GM12878 (cell line): ENCODE data around the gene TMEM163. TPM values are rescaled to one million over a fixed set of nuclear protein-coding genes. Genes with fewer than 3 reads are reported as not detected.

Source experiments
- ATAC-seq: fragments of 200-7000 bp; cut with Tn5 transposase; 3 replicates; pipeline ENCODE4 v1.9.1; 2020; ENCODE audit warnings: mild to moderate bottlenecking, moderate library complexity
- BruUV-seq: library from RNA; stranded (reverse); fragments of 400-500 nt; replicated peaks from 2 replicates; lab custom pipeline; 2021; lab: Mats Ljungman, UMichigan
- CTCF ChIA-PET: fragments of 300-600 bp; sonication (Branson Sonifier 250); formaldehyde crosslinking; extraction: SDS; loops from one replicate; lab custom pipeline; 2021; ENCODE audit warnings: inconsistent platforms; lab: Yijun Ruan, JAX
- POLR2A ChIA-PET: fragments of 350-600 bp; formaldehyde crosslinking; extraction: SDS; loops from one replicate; lab custom pipeline; 2021; ENCODE audit warnings: inconsistent platforms; lab: Charles Lee
- RAD21 ChIA-PET: fragments of 300-600 bp; sonication (Branson Sonifier 250); formaldehyde crosslinking; loops from one replicate; lab custom pipeline; 2023; ENCODE audit warnings: antibody characterized with exemption; ENCODE audit not compliant: unreplicated experiment; lab: Charles Lee
- SMC1A ChIA-PET: fragments of 300-600 bp; sonication (Branson Sonifier 250); formaldehyde crosslinking; loops from one replicate; lab custom pipeline; 2023; ENCODE audit not compliant: unreplicated experiment, uncharacterized antibody; lab: Charles Lee
- DNase-seq: peaks from one replicate; pipeline ENCODE4 v3.0.0-alpha.2; 2011; ENCODE audit warnings: low read depth, low spot score
- FAIRE-seq: peaks from 3 replicates; lab custom pipeline; 2011; peaks lifted over from hg19 to GRCh38; lab: Jason Lieb, UNC
- H2AFZ ChIP-seq: 2 replicates; pipeline ENCODE4 v1.6.0; 2011; ENCODE audit warnings: low read depth, low read length, control low read depth; ENCODE audit not compliant: control insufficient read depth
- H3K27ac ChIP-seq: 2 replicates; pipeline ENCODE4 v1.5.1; 2011; ENCODE audit warnings: control low read depth; ENCODE audit not compliant: control insufficient read depth, insufficient read depth
- H3K27me3 ChIP-seq, 2 experiments: replicated peaks in 1 of 2; 2 replicates each; pipeline versions ENCODE4 v1.6.0 to v1.6.1; 2011; ENCODE audit warnings: low read length in 1 of 2; ENCODE audit not compliant: control insufficient read depth in 2 of 2, insufficient read depth in 2 of 2
- H3K36me3 ChIP-seq, 2 experiments: 2 replicates each; pipeline ENCODE4 v1.5.1; 2011; ENCODE audit warnings: low read length in 1 of 2; ENCODE audit not compliant: control insufficient read depth in 2 of 2, insufficient read depth in 2 of 2
- H3K4me1 ChIP-seq: 2 replicates; pipeline ENCODE4 v1.6.1; 2011; ENCODE audit warnings: mild to moderate bottlenecking, low read length, moderate library complexity, mixed read lengths; ENCODE audit not compliant: control insufficient read depth, insufficient read depth
- H3K4me2 ChIP-seq: 2 replicates; pipeline ENCODE4 v1.6.0; 2011; ENCODE audit warnings: control low read depth; ENCODE audit not compliant: control insufficient read depth, insufficient read depth
- H3K4me3 ChIP-seq: fragments of 200-600 bp; sonication (generic); 2 replicates; pipeline ENCODE4 v1.5.1; 2016
- H3K79me2 ChIP-seq: 2 replicates; pipeline ENCODE4 v1.6.0; 2011; ENCODE audit warnings: low read length; ENCODE audit not compliant: control insufficient read depth, insufficient read depth
- H3K9ac ChIP-seq: 2 replicates; pipeline ENCODE4 v1.8.0; 2011; ENCODE audit warnings: low read length, control low read depth, mixed read lengths; ENCODE audit not compliant: control insufficient read depth, insufficient read depth
- H3K9me3 ChIP-seq: replicated peaks from 3 replicates; pipeline ENCODE4 v1.5.1; 2011; ENCODE audit warnings: mild to moderate bottlenecking, low read length; ENCODE audit not compliant: control insufficient read depth, insufficient read depth
- H4K20me1 ChIP-seq: 2 replicates; pipeline ENCODE4 v1.6.0; 2011; ENCODE audit not compliant: control insufficient read depth, insufficient read depth
- BMI1 ChIP-seq: fragments of 450-650 bp; IDR thresholded peaks from 2 replicates; pipeline ENCODE4 v1.6.1; 2016; ENCODE audit warnings: mild to moderate bottlenecking, moderate library complexity, borderline replicate concordance
- CBX3 ChIP-seq: fragments of 200-600 bp; sonication (generic); IDR thresholded peaks from 2 replicates; pipeline ENCODE4 v1.6.1; 2016; ENCODE audit warnings: low read depth, borderline replicate concordance
- GATAD2B ChIP-seq: fragments of 450-650 bp; conservative IDR thresholded peaks from 2 replicates; pipeline ENCODE4 v1.6.1; 2017; ENCODE audit warnings: low read depth, mild to moderate bottlenecking, moderate library complexity
- HDAC6 ChIP-seq: fragments of 200-600 bp; sonication (generic); IDR thresholded peaks from one replicate; pipeline ENCODE4 v1.8.0; 2017; ENCODE audit warnings: antibody characterized with exemption; ENCODE audit not compliant: unreplicated experiment
- IRF4 ChIP-seq: IDR thresholded peaks from 2 replicates; pipeline ENCODE4 v1.6.1; 2011; ENCODE audit warnings: low read depth, low read length
- MEF2B ChIP-seq: fragments of 450-650 bp; IDR thresholded peaks from 2 replicates; pipeline ENCODE4 v1.6.1; 2018; ENCODE audit warnings: mild to moderate bottlenecking, moderate library complexity; ENCODE audit not compliant: partially characterized antibody, poor library complexity, severe bottlenecking
- NFYA ChIP-seq: IDR thresholded peaks from 2 replicates; pipeline ENCODE4 v1.6.1; 2011; ENCODE audit warnings: low read depth, mild to moderate bottlenecking, low read length, improper control_type of control experiment, borderline replicate concordance
- NR2C1 ChIP-seq: fragments of 450-650 bp; IDR thresholded peaks from 2 replicates; pipeline ENCODE4 v1.6.1; 2017; ENCODE audit warnings: antibody characterized with exemption, mild to moderate bottlenecking, moderate library complexity
- RAD21 ChIP-seq: IDR thresholded peaks from 2 replicates; pipeline ENCODE4 v1.6.1; 2011; ENCODE audit warnings: mild to moderate bottlenecking, low read depth, low read length, moderate library complexity; ENCODE audit not compliant: insufficient read depth
- SPI1 ChIP-seq: IDR thresholded peaks from 2 replicates; pipeline ENCODE4 v1.6.1; 2011; ENCODE audit warnings: low read depth, mild to moderate bottlenecking, low read length, moderate library complexity, borderline replicate concordance; ENCODE audit not compliant: insufficient read depth
- ZZZ3 ChIP-seq: IDR thresholded peaks from 2 replicates; pipeline ENCODE4 v1.6.1; 2011; ENCODE audit warnings: low read depth; ENCODE audit not compliant: control insufficient read depth, insufficient read length
- WGBS: methylation state at CpG from one replicate; pipeline ENCODE4 v1.1.6; 2016; ENCODE audit warnings: low lambda C conversion rate; ENCODE audit not compliant: insufficient replicate concordance, insufficient coverage; ENCODE audit errors: missing lambda C conversion rate; 5-methylcytosine and 5-hydroxymethylcytosine counted together
- in situ Hi-C: fragments of 300-500 bp; cut with MboI; formaldehyde crosslinking; loops from 9 replicates; pipeline ENCODE4 v1.14.3; 2018; ENCODE audit warnings: mixed read lengths
- intact Hi-C: fragments of 100-400 bp; cut with micrococcal nuclease; formaldehyde crosslinking; loops from one replicate; pipeline ENCODE4 v1.14.2; 2022; ENCODE audit not compliant: unreplicated experiment
- polyA plus RNA-seq, 11 experiments: library from polyadenylated mRNA; depleted of rRNA in 4 of 11; unstranded in 6 of 11; stranded (reverse) in 5 of 11; fragments of >200 nt; fragmentation: Nextera tagmentation in 4 of 11; fragmentation: Illumina TruSeq in 1 of 11; extraction: Ambion mirVana in 4 of 11; extraction: Trizol in 1 of 11; gene quantifications; 1 replicate in 1 of 11; 2 replicates in 10 of 11; pipeline versions ENCODE4 v1.2.1 to v1.2.3, GENCODE V29; 2011 to 2016; ENCODE audit warnings: inconsistent platforms in 2 of 11, missing spikeins in 2 of 11, low read depth in 1 of 11
- total RNA-seq, 4 experiments: library from RNA; depleted of rRNA in 3 of 4; stranded (reverse); fragments of >200 nt in 3 of 4; fragmentation: Illumina TruSeq in 1 of 4; extraction: Trizol in 1 of 4; gene quantifications; 2 replicates each; pipeline versions ENCODE4 v1.2.1 to v1.2.3, GENCODE V29; 2013 to 2021
- TF ChIP-seq, protein P1 (sequence below): fragments of 450-650 bp; IDR thresholded peaks from 2 replicates; pipeline ENCODE4 v1.6.1; 2016; ENCODE audit warnings: mild to moderate bottlenecking
- TF ChIP-seq, protein P2 (sequence below): fragments of 150-350 bp; IDR thresholded peaks from 2 replicates; pipeline ENCODE4 v1.6.1; 2014; ENCODE audit warnings: mild to moderate bottlenecking, low read depth, low read length

The TMEM163 gene
- total and polyA plus RNA-seq, 10 of the 15 experiments (the other 5 are each of a cell fraction or from before 2014, with no cell fraction given): 0.05 to 0.11 (median 0.07) TPM; not detected in 4

- FAIRE-seq (no peak), DNase-seq (no peak), ATAC-seq (no peak)
- BruUV-seq: no TSS peak
- H2AFZ ChIP-seq: no peak overlapping the region
- H3K79me2 ChIP-seq: no peaks in the 10 kb centered on the region
- no peak overlapping the region for H3K9ac ChIP-seq
- H3K4me3 ChIP-seq: no peak overlapping the region
- TF ChIP-seq, protein P1, sequence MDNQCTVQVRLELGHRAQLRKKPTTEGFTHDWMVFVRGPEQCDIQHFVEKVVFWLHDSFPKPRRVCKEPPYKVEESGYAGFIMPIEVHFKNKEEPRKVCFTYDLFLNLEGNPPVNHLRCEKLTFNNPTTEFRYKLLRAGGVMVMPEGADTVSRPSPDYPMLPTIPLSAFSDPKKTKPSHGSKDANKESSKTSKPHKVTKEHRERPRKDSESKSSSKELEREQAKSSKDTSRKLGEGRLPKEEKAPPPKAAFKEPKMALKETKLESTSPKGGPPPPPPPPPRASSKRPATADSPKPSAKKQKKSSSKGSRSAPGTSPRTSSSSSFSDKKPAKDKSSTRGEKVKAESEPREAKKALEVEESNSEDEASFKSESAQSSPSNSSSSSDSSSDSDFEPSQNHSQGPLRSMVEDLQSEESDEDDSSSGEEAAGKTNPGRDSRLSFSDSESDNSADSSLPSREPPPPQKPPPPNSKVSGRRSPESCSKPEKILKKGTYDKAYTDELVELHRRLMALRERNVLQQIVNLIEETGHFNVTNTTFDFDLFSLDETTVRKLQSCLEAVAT: no peak
- TF ChIP-seq NR2C1 (no peak), MEF2B (no peak), IRF4 (no peak), BMI1 (no peak), GATAD2B (no peak), CBX3 (no peak), ZZZ3 (no peak), HDAC6 (no peak), NFYA (no peak), RAD21 (no peak), SPI1 (no peak)
- TF ChIP-seq, protein P2, sequence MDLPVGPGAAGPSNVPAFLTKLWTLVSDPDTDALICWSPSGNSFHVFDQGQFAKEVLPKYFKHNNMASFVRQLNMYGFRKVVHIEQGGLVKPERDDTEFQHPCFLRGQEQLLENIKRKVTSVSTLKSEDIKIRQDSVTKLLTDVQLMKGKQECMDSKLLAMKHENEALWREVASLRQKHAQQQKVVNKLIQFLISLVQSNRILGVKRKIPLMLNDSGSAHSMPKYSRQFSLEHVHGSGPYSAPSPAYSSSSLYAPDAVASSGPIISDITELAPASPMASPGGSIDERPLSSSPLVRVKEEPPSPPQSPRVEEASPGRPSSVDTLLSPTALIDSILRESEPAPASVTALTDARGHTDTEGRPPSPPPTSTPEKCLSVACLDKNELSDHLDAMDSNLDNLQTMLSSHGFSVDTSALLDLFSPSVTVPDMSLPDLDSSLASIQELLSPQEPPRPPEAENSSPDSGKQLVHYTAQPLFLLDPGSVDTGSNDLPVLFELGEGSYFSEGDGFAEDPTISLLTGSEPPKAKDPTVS: no peak
- H3K27ac ChIP-seq: no peak overlapping the region
- H3K9me3 ChIP-seq: no peaks in the 10 kb centered on the region
- in situ Hi-C loops: no loop called here
- RAD21 ChIA-PET: no interaction called here
- no peaks in the 10 kb centered on the region for H3K27me3 ChIP-seq
- H4K20me1 ChIP-seq: no peaks in the 10 kb centered on the region
- peaks cover 16% of the 10 kb centered on the region for H3K4me1 ChIP-seq
- H3K36me3 ChIP-seq: no peaks in the 10 kb centered on the region
- H3K4me2 ChIP-seq: no peak overlapping the region
- POLR2A ChIA-PET: no interaction called here
- SMC1A ChIA-PET: no interaction called here
- CTCF ChIA-PET: no interaction called here
- 37% methylated on average over 7 of the region's 7 CpGs for WGBS
- intact Hi-C loops: no loop called here
These were observed 140.5 kb downstream of the TMEM163 start for GRCh38 chr2:134578316-134578715.
